Small intestine (tissue), 7 donors: Measurements from ENCODE around the gene ADCY7. TPM values are rescaled to one million over a fixed set of nuclear protein-coding genes. Genes with fewer than 3 reads are reported as not detected.

Source experiments
- DNase-seq, 2 donors: peaks; one replicate each; pipeline versions ENCODE4 v3.0.0 to v3.0.0-alpha.2; 2013
- FAIRE-seq: peaks from 2 replicates; lab custom pipeline; 2012; peaks lifted over from hg19 to GRCh38; lab: Jason Lieb, UNC
- H3K27ac ChIP-seq, 3 donors: one replicate each; pipeline ENCODE4 v1.5.1; 2013; ENCODE audit warnings: low read length in 2 of 3, mild to moderate bottlenecking in 2 of 3, control low read depth in 1 of 3, inconsistent platforms in 1 of 3, low read depth in 1 of 3, moderate library complexity in 1 of 3
- H3K27me3 ChIP-seq, 3 donors: one replicate each; pipeline ENCODE4 v1.6.1; 2013; ENCODE audit warnings: low read length in 3 of 3, inconsistent platforms in 1 of 3; ENCODE audit not compliant: control insufficient read depth in 3 of 3, insufficient read depth in 3 of 3
- H3K36me3 ChIP-seq, 3 donors: one replicate each; pipeline ENCODE4 v1.6.1; 2013; ENCODE audit warnings: low read length in 3 of 3, inconsistent platforms in 1 of 3, low read depth in 1 of 3, mild to moderate bottlenecking in 1 of 3, moderate library complexity in 1 of 3; ENCODE audit not compliant: control insufficient read depth in 3 of 3, insufficient read depth in 2 of 3
- H3K4me1 ChIP-seq, 3 donors: one replicate each; pipeline ENCODE4 v1.6.1; 2013; ENCODE audit warnings: low read length in 2 of 3, inconsistent platforms in 1 of 3, low read depth in 1 of 3, mild to moderate bottlenecking in 1 of 3, moderate library complexity in 1 of 3; ENCODE audit not compliant: control insufficient read depth in 3 of 3, insufficient read depth in 2 of 3
- H3K4me3 ChIP-seq, 3 donors: one replicate each; pipeline ENCODE4 v1.5.1; 2013; ENCODE audit warnings: low read length in 3 of 3, control low read depth in 1 of 3, inconsistent platforms in 1 of 3, low read depth in 1 of 3, mild to moderate bottlenecking in 1 of 3, moderate library complexity in 1 of 3
- H3K9me3 ChIP-seq, 2 donors: one replicate each; pipeline ENCODE4 v1.6.1; 2013; ENCODE audit warnings: low read depth in 1 of 2, low read length in 1 of 2; ENCODE audit not compliant: control insufficient read depth in 2 of 2, insufficient read depth in 1 of 2
- WGBS, 3 donors: extraction: QIAGEN DNeasy Blood & Tissue Kit; methylation state at CpG; one replicate each; pipeline ENCODE4 v1.1.7; 2013; 5-methylcytosine and 5-hydroxymethylcytosine counted together
- polyA plus RNA-seq, 4 donors: library from polyadenylated mRNA; stranded (reverse) in 3 of 4; unstranded in 1 of 4; fragments of 200-250 nt in 3 of 4; fragments of 120-200 nt in 1 of 4; gene quantifications; one replicate each; pipeline versions ENCODE4 v1.2.1 to v1.2.3, GENCODE V29; 2013
- donor health status: healthy with polysubstance abuse.
- donor health status: control.
- donor health status: control.
- donor health status: Bipolar disorder and iron deficiency.
- donor health status: healthy.

The ADCY7 gene
- polyA plus RNA-seq, 4 donors: 0.45 to 7.3 (median 3.4) TPM

DNA sequence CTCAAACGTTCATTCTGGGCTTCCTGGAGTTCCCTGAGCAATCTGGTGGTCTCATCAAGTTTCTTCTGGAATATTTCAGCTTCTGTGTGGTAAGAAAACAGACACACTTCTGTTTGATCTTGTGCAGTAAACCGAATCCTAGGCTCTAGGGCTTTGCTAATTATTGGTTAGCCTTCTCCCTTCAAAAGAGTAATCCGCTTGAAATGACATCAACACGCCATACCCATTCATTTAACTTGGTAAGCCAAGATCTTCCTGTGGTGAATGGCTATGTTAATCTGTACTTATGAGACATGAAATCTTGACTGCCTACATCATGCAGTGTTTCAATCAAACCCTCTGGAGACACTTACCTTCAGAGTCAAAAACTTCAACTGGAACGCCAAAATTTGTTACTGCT, 54.0 kb downstream of the ADCY7 start:
- no peaks in the 10 kb centered on the region for H3K9me3 ChIP-seq
- H3K36me3 ChIP-seq: peaks cover 17 to 33% (median 32%) of the 10 kb centered on the region in 3 donors
- FAIRE-seq (no peak), DNase-seq (no peak)
- 88 to 92% (median 88%) methylated on average over 5 of the region's 5 CpGs for WGBS, 3 donors
- H3K4me1 ChIP-seq: no peaks in the 10 kb centered on the region
- no peaks in the 10 kb centered on the region for H3K27me3 ChIP-seq
- H3K4me3 ChIP-seq: no peak overlapping the region
- no peak overlapping the region for H3K27ac ChIP-seq

DNA sequence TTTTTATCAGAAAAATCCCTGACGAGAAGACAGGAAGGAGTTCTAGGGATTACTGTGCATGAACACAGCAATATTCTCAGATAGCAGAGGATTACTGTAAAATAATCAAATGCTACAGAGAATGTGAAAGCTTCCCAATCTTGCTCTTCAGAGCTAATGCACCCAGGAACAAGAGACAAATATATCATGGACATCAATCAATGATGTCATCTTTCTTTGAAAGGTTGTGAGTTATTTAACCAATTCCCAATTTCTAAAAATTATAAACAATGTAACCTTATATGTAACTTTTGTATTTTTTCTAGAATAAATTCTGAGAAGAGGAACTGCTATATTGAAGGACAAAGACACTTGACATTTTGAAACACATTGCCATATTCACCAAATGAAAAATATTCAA, 56.0 kb downstream of the ADCY7 start:
- Histone ChIP-seq H3K4me1 (no peaks in the 10 kb centered on the region), H3K27me3 (no peaks in the 10 kb centered on the region), H3K36me3 (peaks cover 10 to 25% (median 20%) of the 10 kb centered on the region in 3 donors), H3K9me3 (no peaks in the 10 kb centered on the region), H3K4me3 (no peak overlapping the region), H3K27ac (no peak overlapping the region)
- FAIRE-seq: no peak
- 83 to 88% (median 86%) methylated on average over 1 of the region's 1 CpG for WGBS, 3 donors
- no peak for DNase-seq

DNA sequence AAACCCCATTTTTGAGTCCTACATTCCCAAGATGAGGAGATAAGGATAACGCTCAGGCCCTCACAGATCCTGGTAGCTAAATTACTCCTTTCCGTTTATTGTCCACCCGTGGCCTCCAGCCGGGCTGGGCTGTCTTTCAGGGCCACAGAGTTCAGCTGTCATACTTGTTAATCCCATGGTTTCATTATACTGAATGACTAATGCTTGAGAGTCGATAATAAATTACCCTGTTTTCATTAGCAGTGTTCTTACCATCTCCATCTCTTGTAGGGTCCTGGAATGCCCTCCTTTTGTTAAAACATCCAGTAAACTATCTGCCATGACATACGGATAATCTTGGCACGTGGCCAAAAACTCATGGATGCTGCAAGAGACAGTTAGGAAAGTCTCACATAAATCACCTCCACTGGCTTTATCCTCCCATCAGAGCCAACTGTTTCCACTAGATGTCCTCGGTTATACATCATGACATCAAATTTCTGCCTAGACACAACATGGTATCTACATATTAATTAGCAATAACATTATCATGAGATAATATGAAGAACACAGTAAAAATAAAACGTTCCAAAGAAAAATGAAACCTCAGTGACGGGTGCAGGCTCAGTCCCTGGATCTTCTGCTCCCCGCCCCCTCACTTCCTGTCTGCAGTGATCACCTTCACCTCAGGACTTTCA, 57.1 kb downstream of the ADCY7 start:
- H3K36me3 ChIP-seq: peaks cover 10 to 23% (median 20%) of the 10 kb centered on the region in 3 donors
- H3K9me3 ChIP-seq: no peaks in the 10 kb centered on the region
- peak overlapping the region in 1 of 3 donors; percentile 61 for H3K27ac ChIP-seq
- H3K27me3 ChIP-seq: no peaks in the 10 kb centered on the region
- FAIRE-seq (no peak), DNase-seq (peak; percentile 16 to 25)
- WGBS, 3 donors: 61 to 72% (median 68%) methylated on average over 11 of the region's 11 CpGs
- H3K4me1 ChIP-seq: no peaks in the 10 kb centered on the region
- H3K4me3 ChIP-seq: no peak overlapping the region

DNA sequence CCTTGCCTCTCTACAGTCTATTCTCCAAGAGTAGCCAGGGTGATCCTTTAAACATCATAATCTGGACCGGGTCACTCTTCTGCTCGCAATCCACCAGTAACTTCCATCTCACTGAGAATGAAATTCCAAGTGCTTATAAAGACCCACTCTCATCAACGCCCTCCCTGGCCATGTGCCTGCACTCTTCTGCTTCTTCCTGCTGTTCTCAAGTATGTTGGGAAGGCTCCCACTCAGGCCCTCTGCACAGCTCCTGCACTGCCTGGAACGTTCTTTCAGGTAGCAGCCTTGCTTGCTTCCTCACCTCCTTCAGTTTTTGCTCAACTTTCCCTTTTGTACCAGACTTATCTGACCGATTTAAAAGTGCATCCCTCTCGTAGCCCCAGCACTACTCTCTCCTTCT, 58.0 kb downstream of the ADCY7 start:
- Histone ChIP-seq H3K4me3 (no peak overlapping the region), H3K36me3 (peaks cover 10 to 22% (median 17%) of the 10 kb centered on the region in 3 donors), H3K4me1 (no peaks in the 10 kb centered on the region), H3K27me3 (no peaks in the 10 kb centered on the region), H3K9me3 (no peaks in the 10 kb centered on the region), H3K27ac (no peak overlapping the region)
- WGBS, 3 donors: 75 to 95% (median 89%) methylated on average over 6 of the region's 6 CpGs
- FAIRE-seq (no peak), DNase-seq (no peak)

DNA sequence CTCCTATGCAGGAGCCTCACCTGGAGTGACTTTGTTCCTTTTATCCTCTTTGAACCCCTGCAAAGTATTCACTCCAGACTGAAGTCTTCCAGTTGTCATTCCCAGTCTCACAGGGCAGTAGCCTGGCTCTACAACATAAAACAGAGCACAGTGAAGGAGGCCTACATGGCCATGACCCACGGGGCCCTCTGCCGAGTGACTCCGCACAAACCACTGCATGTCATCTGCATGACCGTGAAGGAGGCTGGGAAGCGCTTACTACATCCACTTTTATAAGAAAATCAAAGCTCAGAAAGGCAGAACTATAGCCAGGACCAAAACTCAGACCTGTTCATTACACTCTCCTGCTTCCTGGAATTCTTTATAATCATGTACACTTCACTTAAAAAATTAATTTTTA, 59.9 kb downstream of the ADCY7 start:
- Histone ChIP-seq H3K9me3 (no peaks in the 10 kb centered on the region), H3K36me3 (peaks cover 3 to 22% (median 8%) of the 10 kb centered on the region in 3 donors), H3K27ac (no peak overlapping the region), H3K4me1 (no peaks in the 10 kb centered on the region), H3K27me3 (no peaks in the 10 kb centered on the region), H3K4me3 (no peak overlapping the region)
- DNase-seq: no peak
- no peak for FAIRE-seq
- 90 to 94% (median 92%) methylated on average over 5 of the region's 5 CpGs for WGBS, 3 donors

DNA sequence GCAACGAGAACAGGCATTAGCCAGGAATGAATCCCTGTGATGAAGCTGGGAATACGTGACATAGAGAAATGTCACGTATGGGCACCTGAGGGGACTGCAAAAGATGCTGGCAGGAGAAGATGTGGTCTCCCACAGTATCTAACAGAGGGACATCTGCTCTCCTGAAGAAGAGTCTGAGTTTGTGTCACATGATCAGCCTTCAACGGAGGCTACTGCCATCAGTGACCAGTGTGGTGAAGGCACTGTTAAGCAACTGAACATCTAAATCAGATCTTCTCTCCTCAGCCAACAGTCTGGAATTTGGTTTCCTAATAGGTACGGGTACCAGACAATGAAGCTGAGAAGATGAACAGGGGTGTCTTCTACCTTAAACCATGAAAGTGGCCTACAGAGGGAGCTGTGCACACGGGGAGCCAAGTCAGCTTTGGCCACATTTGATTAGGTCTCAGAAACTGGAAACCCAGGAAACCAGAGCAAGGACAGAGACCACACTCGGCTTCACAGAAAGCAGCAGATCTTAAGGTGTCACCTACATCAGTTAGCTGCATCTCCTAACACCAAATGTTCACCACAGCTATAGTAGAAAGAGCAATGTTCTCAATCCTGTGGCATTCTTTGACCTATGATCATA, 60.6 kb downstream of the ADCY7 start:
- Histone ChIP-seq H3K27me3 (no peaks in the 10 kb centered on the region), H3K9me3 (no peaks in the 10 kb centered on the region), H3K27ac (no peak overlapping the region), H3K4me3 (no peak overlapping the region), H3K36me3 (peaks cover 3 to 22% (median 8%) of the 10 kb centered on the region in 3 donors), H3K4me1 (no peaks in the 10 kb centered on the region)
- FAIRE-seq (no peak), DNase-seq (peak; percentile 35 to 49)
- 64 to 70% (median 68%) methylated on average over 7 of the region's 7 CpGs for WGBS, 3 donors

DNA sequence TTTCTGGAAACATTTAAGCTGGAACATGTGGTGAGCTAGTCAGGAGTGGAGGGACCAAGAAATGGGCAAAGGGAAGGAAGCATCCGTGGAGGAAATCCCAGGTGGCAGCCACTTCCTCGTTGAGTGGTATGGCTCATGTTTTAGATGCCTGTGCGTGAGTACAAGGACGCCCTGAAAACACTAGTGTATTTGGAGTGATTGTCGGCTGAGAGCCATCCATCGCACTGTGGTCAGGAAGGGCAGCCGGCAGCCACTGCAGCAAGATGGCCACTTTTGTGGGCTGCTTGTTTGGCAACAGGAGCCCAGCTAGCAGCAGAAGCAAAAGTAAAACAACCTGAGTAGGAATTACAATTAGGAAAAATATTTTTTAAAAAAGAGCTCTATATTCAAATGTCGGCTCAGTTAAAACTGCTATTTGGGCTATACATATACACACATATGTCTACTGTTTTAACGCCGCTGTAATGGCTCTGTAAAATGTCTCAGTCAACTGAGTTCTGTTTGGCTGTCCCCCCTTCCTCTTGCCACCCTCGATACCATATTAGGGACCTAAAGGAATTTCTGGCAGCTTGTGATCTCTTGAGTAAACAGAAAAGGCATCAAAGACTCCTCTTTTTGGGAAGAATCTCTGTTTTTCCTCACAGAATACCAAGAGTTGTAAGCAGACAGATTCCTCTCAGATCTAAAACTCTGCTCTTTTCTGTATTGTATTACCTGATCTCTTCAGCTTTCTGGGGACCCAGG, 63.3 kb downstream of the ADCY7 start:
- H3K27me3 ChIP-seq: no peaks in the 10 kb centered on the region
- H3K9me3 ChIP-seq: no peaks in the 10 kb centered on the region
- H3K27ac ChIP-seq: no peak overlapping the region
- FAIRE-seq (no peak), DNase-seq (no peak)
- peaks cover 0 to 20% (median 10%) of the 10 kb centered on the region in 3 donors for H3K36me3 ChIP-seq
- H3K4me1 ChIP-seq: no peaks in the 10 kb centered on the region
- no peak overlapping the region for H3K4me3 ChIP-seq
- 73 to 81% (median 75%) methylated on average over 11 of the region's 11 CpGs for WGBS, 3 donors

DNA sequence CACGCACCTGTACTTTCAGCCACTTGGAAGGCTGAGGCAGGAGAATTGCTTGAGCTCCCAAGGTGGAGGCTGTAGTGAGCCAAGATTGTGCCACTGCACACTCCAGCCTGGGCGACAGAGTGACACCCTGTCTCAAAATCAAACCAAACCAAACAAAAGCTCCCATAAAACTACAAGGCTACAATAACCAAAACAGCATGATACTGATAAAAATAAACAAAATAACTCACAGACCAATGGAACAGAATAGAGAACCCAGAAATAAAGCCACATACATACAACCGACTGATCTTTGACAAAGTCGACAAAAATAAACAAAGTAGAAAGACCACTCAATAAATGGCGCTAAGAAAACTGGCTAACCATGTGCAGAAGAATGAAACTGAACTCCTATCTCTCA, 65.2 kb downstream of the ADCY7 start:
- no peak overlapping the region for H3K27ac ChIP-seq

More for the DNA sequence above, 65.2 kb downstream of the ADCY7 start:
- Histone ChIP-seq H3K27me3 (no peaks in the 10 kb centered on the region), H3K9me3 (no peaks in the 10 kb centered on the region), H3K36me3 (peaks cover 0 to 20% (median 6%) of the 10 kb centered on the region in 3 donors), H3K4me1 (no peaks in the 10 kb centered on the region), H3K4me3 (no peak overlapping the region)
- FAIRE-seq (no peak), DNase-seq (no peak)
- 75 to 91% (median 86%) methylated on average over 5 of the region's 5 CpGs for WGBS, 3 donors
